ENCODE measurements around the gene SMIM26.

SMIM26 gene

DNA sequence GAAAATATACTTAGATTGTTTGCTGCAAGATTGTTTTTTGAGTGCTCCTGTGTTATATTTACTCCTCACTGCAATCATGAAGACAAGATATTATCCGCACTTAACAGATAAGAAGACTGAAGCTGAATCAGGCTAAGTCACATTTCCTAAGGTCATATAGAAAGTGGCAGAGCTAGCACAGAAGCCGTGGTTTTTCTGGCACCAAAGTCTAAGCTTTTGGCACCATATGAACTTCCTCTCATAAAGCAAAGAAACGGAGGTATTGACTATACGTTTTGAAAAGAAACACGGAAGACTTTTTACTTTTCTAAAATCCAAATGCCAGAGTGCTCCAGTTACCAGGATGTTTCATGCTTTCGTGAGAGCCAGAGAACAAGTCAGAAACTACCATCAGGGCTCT is 11.3 kb downstream of the SMIM26 start:
- no peak for DNase-seq (ENCODE audit: extremely low read depth in 1 of 2, low read depth in 1 of 2)

DNA sequence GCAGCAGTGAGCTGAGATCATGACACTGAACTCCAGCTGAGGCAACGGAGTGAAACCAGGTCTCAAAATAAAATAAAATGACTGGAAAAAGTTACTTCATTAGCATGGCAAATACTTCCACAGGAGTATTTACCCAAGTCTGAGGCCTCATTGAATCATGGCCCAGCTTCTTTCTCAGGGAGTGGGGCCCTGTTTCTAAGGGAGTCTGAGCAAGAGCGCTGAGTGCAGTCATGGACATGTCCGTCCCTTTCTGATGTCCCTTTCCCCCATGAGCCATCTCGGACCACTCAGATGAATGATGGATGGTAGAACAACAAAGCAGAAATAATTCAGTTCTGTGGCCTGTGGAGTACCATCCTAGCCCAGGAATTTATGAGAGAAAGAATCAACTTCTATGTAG is 12.8 kb downstream of the SMIM26 start:
- DNase-seq (ENCODE audit: extremely low read depth in 1 of 2, low read depth in 1 of 2) = no peak

DNA sequence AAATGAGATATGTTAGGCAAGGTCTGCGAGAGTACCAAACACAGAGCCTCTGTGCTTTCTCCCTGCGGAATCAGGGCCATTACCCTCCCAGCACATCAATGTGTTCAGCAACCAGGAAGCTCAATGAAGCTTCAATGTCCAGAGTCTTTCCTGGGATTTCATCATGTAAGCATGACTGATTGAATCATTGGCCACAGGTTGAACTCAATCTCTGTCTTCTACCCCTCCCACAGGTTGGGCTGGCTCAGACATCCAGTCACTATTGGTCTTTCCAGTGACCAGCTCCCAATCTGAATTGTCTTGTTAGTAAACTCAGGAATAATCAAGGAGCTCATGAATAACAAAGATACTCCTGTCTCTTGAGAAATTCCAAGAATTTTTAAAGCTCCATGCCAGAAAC is 17.9 kb downstream of the SMIM26 start:
- DNase-seq (ENCODE audit: extremely low read depth in 1 of 2, low read depth in 1 of 2) = no peak

DNA sequence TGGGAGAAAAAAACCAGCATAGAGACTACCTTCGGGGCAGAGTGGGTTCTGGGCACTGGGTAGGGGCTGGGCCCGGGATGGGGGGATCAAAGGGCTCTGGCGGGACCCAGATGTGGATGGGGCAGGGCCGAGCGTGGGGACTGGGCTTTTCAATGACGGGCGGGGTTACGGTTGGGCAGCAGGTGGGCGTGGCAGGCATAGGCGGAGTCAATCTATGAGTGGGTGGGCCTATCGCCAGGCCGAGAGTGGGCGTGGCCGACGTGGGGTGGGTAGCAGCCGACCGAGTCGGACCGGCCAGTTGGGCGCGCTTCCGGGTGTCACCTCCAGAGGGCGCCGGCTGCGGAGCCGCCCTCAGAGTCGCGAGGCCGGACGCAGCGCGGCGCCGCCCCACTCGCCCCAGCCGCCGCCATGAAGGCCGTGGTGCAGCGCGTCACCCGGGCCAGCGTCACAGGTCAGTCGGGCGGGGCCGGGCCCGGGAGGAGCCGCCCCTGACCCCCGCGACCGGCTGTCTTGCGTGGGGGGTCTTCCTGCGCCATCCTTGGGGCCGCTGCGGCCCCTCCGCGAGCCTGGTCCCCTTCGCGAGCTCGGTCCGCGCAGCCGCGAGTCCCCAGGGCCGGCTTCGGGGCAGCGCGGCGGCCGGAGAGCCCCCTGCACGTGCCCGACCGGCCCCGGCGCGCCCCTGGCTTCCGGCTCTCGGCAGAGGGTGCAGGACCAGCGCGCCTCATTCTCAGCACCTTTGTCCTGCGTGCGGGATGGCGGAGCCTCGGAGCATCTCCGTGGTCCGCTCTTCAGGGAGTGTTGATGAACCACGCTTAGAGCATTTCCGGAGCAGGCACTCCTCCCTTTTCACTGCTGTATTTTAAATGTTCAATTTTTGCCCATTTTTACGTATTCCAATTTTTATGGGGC is 20.7 kb downstream of the SMIM26 start, which contains the start of gene DTD1:
TSS of gene DTD1 (plus strand) at position 390 of the 909 bp plus-strand sequence. CDS start at position 409, 19 bp downstream.
- DNase-seq (ENCODE audit: extremely low read depth in 1 of 2, low read depth in 1 of 2) = peak; percentile 83 to 87

DNA sequence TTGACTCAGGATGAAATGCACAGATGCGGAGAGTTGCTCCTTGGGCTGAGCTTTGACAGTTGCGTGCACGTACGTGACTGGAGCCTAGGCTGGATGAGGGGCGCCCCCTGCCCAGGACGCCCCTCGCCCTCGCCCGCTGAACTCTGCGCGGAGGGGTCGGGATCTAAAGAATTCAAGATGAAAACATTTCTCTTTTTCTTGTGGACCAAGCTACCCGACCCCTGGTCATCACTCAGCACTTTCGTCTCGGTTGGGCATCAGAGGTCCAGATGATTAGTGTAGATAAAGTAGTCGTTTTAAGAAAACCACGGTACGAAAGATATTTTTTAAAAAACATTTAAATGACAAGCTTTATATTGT is 21.3 kb downstream of the SMIM26 start:
- no peak for DNase-seq (ENCODE audit: extremely low read depth in 1 of 2, low read depth in 1 of 2)

DNA sequence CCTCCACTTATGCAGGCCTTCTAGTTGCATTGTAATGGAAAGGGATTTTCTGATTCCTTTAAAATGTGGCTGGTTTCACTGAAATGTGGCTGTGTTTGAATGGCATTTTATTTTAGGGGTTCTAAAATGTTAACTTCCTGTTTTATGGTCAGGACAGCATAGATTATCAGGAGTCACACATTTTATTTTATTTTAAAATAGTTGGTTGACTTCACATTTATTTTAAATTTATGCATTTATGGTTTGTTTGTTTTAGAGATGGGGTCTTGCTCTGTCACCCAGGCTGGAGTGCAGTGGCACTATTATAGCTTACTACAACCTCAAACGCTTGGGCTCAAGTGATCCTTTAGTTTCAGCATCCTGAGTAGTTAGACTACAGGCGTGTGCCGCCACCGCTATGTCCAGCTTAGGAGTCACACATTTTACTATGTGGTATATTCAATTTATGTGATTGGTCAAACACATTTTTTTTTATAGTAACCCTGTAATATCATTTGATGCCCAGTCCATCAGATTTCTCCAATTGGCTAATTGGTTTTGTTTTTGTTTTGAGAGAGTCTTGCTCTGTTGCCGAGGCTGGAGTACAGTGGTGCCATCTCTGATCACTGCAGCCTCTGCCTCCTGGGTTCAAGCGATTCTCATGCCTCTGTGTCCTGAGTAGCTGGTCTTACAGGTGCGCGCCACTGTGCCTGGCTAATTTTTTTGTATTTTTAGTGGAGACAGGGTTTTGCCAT is 22.9 kb downstream of the SMIM26 start:
- DNase-seq (ENCODE audit: extremely low read depth in 1 of 2, low read depth in 1 of 2) = no peak

DNA sequence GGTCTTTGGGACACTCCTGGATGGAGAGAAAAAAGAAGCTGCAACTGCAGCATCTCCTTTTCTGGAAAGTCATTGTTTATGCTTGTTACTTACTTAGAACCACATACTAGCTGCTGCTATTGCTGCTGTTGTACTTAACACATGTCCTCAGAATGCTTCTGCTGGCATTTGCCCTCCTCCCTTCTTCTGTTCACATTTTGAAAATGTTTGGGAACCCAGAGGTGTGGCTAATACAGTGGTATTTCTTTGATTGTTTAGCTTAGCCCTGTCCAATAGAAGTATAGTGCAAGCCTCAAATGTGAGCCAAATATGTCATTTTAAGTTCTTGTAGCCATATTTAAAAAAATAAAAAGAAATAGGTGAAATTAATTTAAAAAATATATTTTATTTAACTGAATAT is 29.0 kb downstream of the SMIM26 start:
- DNase-seq (ENCODE audit: extremely low read depth in 1 of 2, low read depth in 1 of 2) = no peak

DNA sequence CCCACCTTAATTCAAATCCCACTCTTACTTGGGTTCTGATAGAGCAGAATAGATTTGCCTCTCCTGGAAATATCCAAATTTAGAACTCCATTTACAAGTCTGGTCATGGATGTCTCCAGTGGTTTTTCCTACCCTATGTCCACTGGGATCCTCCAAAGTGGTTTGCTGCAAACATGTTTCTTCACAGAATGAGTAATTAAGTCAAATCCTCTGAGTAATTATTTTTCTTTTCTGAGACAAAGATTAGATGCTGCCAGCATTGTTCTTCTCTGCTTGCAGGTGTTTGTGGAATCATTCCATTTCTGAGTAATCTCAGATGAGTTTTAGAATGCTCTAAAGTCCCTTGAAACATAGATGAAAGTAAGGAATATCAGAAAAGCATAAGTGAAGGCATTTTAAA is 42.5 kb downstream of the SMIM26 start:
- no peak for DNase-seq (ENCODE audit: extremely low read depth in 1 of 2, low read depth in 1 of 2)

DNA sequence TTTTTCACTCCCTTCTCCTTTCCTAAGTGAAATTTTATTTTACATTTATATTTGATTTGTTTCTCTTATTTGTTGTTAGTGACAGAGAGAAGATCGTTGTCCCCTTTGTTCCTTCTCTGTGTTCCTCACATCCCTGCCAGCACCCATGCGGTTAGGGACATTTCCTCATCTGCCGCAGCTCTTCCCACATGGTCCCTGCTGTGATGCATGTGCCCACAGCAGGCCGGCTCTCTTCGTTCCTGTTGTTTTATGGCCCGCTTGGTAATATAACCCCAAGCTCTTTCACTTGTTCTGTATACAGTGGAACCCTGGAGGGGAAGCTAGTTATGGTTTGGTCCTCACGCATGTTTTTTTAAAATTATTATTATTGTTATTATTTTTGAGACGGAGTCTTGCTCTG is 44.3 kb downstream of the SMIM26 start:
- DNase-seq (ENCODE audit: extremely low read depth in 1 of 2, low read depth in 1 of 2) = no peak

DNA sequence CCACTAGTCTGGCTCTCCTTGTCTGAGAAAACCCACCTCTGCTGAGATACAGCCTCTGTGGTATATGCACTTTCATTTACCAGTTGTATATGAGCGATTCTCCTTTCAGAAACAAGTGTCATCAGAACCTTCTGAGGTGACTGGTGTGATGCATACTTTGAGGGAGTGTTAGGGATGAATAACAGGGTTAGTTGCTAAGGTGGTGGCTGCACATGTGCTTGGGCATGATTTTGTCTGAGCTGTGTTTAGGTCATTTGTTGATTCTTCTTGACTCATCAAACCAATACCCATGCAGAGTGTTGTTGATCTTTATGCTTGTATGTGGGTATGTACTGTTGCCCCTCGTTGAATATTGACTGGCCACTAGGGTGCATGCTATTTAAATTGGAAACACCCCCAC is 46.3 kb downstream of the SMIM26 start:
- DNase-seq (ENCODE audit: extremely low read depth in 1 of 2, low read depth in 1 of 2) = peak in 1 of 2 donors; percentile 17

DNA sequence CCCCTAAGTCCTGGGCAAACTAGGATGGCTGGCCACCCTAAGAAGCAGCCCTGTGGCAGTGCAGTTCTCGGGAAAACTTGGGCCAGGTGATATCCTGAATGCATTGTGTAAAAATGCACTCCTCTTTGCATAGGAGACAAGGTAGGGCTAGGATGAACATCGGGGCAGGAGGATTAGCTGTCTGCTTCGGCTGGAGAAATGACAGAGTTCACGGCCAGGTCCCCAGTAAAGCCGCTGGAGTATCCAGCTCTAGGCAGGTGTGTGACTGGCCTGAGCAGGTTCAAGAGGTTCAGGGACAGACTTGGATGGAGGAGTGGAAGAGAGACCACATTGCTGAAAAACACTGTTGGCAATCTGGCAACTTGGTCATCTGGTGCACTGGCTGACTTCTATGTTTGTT is 47.0 kb downstream of the SMIM26 start:
- no peak for DNase-seq (ENCODE audit: extremely low read depth in 1 of 2, low read depth in 1 of 2)

DNA sequence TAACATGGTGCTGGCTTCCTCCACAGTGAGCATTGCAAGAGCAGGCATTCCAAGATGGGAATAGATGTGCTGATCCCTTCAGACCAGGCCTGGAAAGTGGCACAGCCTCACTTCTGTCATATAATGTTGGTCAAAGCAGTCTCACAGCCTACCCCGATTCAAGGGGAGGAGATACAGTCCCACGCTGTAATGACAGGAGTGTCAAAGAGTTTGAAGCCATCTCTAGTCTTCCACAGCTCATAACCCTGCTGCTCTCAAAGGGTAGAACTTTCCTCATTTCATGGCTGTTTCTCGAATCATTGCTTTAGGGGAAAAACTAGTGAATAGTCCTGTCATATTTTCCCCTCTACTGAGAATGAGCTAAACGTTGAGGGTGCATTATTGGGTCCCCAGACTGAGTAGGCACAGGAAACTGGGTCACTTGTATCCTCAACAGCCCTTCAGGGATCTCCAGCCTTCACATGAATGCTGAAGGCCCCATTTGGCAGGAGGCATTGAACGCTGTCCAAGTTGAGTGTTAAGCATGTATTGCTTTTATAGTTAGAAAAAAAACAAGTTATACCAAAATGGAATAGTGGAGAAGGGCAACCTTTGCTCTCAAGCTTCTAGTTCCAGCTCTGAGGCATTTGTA is 47.9 kb downstream of the SMIM26 start:
- DNase-seq (ENCODE audit: extremely low read depth in 1 of 2, low read depth in 1 of 2) = no peak

Data from stimulated activated CD8-positive, alpha-beta memory T cell treated with anti-CD3 and anti-CD28 coated beads, Interleukin-7, amount 100 ng/mL, for 48 hours (primary cell).